Stimulated activated CD8-positive, alpha-beta memory T cell treated with anti-CD3 and anti-CD28 coated beads, Interleukin-7, amount 100 ng/mL, for 1 hour (primary cell): Measurements from ENCODE around the gene CNTNAP2.
"Not testable (repeated sequence)": the region's sequence is repeated elsewhere in the genome, so short reads cannot be mapped to it uniquely, and the experiment has no call there.

ENCODE experiments used
- DNase-seq, 2 donors: peaks; one replicate each; pipeline ENCODE4 v3.0.0-alpha.2; 2020; ENCODE audit warnings: low read depth in 2 of 2

CNTNAP2 gene

GRCh38 chr7:146876411-146876810, 759.8 kb downstream of the CNTNAP2 start:
- DNase-seq, result no peak

GRCh38 chr7:146878901-146879300, 762.3 kb downstream of the CNTNAP2 start:
- DNase-seq, result no peak

- no peak for DNase-seq
These were observed 768.6 kb downstream of the CNTNAP2 start for GRCh38 chr7:146885231-146885630.

- no peak for DNase-seq
These were observed 773.4 kb downstream of the CNTNAP2 start for GRCh38 chr7:146889806-146890555.

- no peak for DNase-seq
These were observed 775.5 kb downstream of the CNTNAP2 start for GRCh38 chr7:146892151-146892550.

- DNase-seq, result no peak
These were observed 778.3 kb downstream of the CNTNAP2 start for GRCh38 chr7:146894927-146895326.

- DNase-seq, result no peak
These were observed 785.7 kb downstream of the CNTNAP2 start for GRCh38 chr7:146902266-146902665.

- DNase-seq, result no peak
These were observed 786.1 kb downstream of the CNTNAP2 start for GRCh38 chr7:146902728-146903127.

- DNase-seq, result not testable (repeated sequence)
These were observed 789.1 kb downstream of the CNTNAP2 start for GRCh38 chr7:146905746-146906145.

GRCh38 chr7:146922782-146923181, 806.2 kb downstream of the CNTNAP2 start:
- DNase-seq, result no peak

GRCh38 chr7:146926841-146927240, 810.2 kb downstream of the CNTNAP2 start:
- DNase-seq, result no peak

GRCh38 chr7:146937836-146938235, 821.2 kb downstream of the CNTNAP2 start:
- no peak for DNase-seq

- DNase-seq, result no peak
These were observed 826.9 kb downstream of the CNTNAP2 start for GRCh38 chr7:146943483-146943882.

- no peak for DNase-seq
These were observed 832.1 kb downstream of the CNTNAP2 start for GRCh38 chr7:146948703-146949102.

- DNase-seq, result no peak
These were observed 839.7 kb downstream of the CNTNAP2 start for GRCh38 chr7:146956321-146956720.

- no peak for DNase-seq
These were observed 840.3 kb downstream of the CNTNAP2 start for GRCh38 chr7:146956853-146957252.

GRCh38 chr7:146960773-146961391, 844.3 kb downstream of the CNTNAP2 start:
- DNase-seq, result no peak

- DNase-seq, result no peak
These were observed 845.0 kb downstream of the CNTNAP2 start for GRCh38 chr7:146961617-146962016.

GRCh38 chr7:146966274-146966673, 849.7 kb downstream of the CNTNAP2 start:
- no peak for DNase-seq

GRCh38 chr7:146982482-146982881, 865.9 kb downstream of the CNTNAP2 start:
- DNase-seq, result no peak

GRCh38 chr7:146991596-146991995, 875.0 kb downstream of the CNTNAP2 start:
- no peak for DNase-seq

- no peak for DNase-seq
These were observed 877.2 kb downstream of the CNTNAP2 start for GRCh38 chr7:146993764-146994163.

GRCh38 chr7:147008530-147008929, 891.9 kb downstream of the CNTNAP2 start:
- DNase-seq, result no peak
